ENCODE results near the gene TIGD1.

The TIGD1 gene

GRCh38 chr2:232521959-232522622, 28.3 kb downstream of the TIGD1 start:
- DNase-seq, result peak; percentile 74

- DNase-seq, result no peak
Observed at GRCh38 chr2:232521098-232521497, 29.3 kb downstream of the TIGD1 start.

GRCh38 chr2:232520489-232520888, 29.9 kb downstream of the TIGD1 start:
- no peak for DNase-seq

GRCh38 chr2:232519581-232520438, 30.5 kb downstream of the TIGD1 start, which contains the start of gene PRSS56:
PRSS56 (plus strand) TSS chr2:232520388; CDS start chr2:232520599, 211 bp downstream.
- DNase-seq, result no peak

- DNase-seq, result no peak
Observed at GRCh38 chr2:232518844-232519243, 31.5 kb downstream of the TIGD1 start.

GRCh38 chr2:232516551-232516950, 33.8 kb downstream of the TIGD1 start:
- DNase-seq, result no peak

GRCh38 chr2:232515639-232516038, 34.7 kb downstream of the TIGD1 start:
- no peak for DNase-seq

- no peak for DNase-seq
Observed at GRCh38 chr2:232513353-232513752, 37.0 kb downstream of the TIGD1 start.

GRCh38 chr2:232512602-232513001, 37.8 kb downstream of the TIGD1 start:
- no peak for DNase-seq

GRCh38 chr2:232511336-232511890, 38.9 kb downstream of the TIGD1 start:
- DNase-seq, result no peak

GRCh38 chr2:232508251-232508650, 42.1 kb downstream of the TIGD1 start:
- no peak for DNase-seq

- DNase-seq, result no peak
Observed at GRCh38 chr2:232506709-232507108, 43.6 kb downstream of the TIGD1 start.

GRCh38 chr2:232505856-232506255, 44.5 kb downstream of the TIGD1 start:
- no peak for DNase-seq

- DNase-seq, result no peak
Observed at GRCh38 chr2:232504438-232504837, 45.9 kb downstream of the TIGD1 start.

GRCh38 chr2:232503809-232504323, 46.5 kb downstream of the TIGD1 start:
- DNase-seq, result no peak

GRCh38 chr2:232502911-232503808, 47.2 kb downstream of the TIGD1 start:
- peak; percentile 9 for DNase-seq

- DNase-seq, result no peak
Observed at GRCh38 chr2:232502511-232502910, 47.8 kb downstream of the TIGD1 start.

- DNase-seq, result no peak
Observed at GRCh38 chr2:232501794-232502390, 48.5 kb downstream of the TIGD1 start.

- DNase-seq, result no peak
Observed at GRCh38 chr2:232501331-232501771, 49.0 kb downstream of the TIGD1 start.

GRCh38 chr2:232498452-232498851, 51.9 kb downstream of the TIGD1 start:
- DNase-seq, result no peak
